ENCODE results near the gene BUB1B. TPM values are rescaled to one million over a fixed set of nuclear protein-coding genes. Genes with fewer than 3 reads are reported as not detected.

Gene BUB1B
- total and polyA plus RNA-seq, 4 donors = 0.08 to 31.1 (median 0.84) TPM

- DNase-seq (ENCODE audit: low spot score) = no peak
- Histone ChIP-seq H3K4me3 (ENCODE audit: low read depth in 1 of 3, low read length in 3 of 3) (no peak overlapping the region), H3K27me3 (ENCODE audit: control insufficient read depth in 4 of 4, insufficient read depth in 4 of 4, low read length in 3 of 4) (no peaks in the 10 kb centered on the region), H3K36me3 (ENCODE audit: control insufficient read depth in 4 of 4, insufficient read depth in 3 of 4, low read depth in 1 of 4, low read length in 3 of 4) (no peaks in the 10 kb centered on the region), H3K9me3 (ENCODE audit: control insufficient read depth in 4 of 4, low read length in 3 of 4) (no peaks in the 10 kb centered on the region), H3K9ac (ENCODE audit: low read depth in 1 of 2, low read length in 2 of 2) (no peak overlapping the region), H3K27ac (ENCODE audit: low read depth in 1 of 2, low read length in 2 of 2) (no peak overlapping the region), H3K4me1 (ENCODE audit: control insufficient read depth in 4 of 4, insufficient read depth in 4 of 4, low read length in 3 of 4) (no peaks in the 10 kb centered on the region)
- TF ChIP-seq RAD21 (IDR thresholded peaks at IDR 0.05) = no peak
- no peak for TF ChIP-seq YY1 (IDR thresholded peaks at IDR 0.05)
- TF ChIP-seq TAF1 (conservative IDR thresholded peaks at IDR 0.05) = no peak
Observed at GRCh38 chr15:40226736-40227135, 65.9 kb downstream of the BUB1B start.

DNA sequence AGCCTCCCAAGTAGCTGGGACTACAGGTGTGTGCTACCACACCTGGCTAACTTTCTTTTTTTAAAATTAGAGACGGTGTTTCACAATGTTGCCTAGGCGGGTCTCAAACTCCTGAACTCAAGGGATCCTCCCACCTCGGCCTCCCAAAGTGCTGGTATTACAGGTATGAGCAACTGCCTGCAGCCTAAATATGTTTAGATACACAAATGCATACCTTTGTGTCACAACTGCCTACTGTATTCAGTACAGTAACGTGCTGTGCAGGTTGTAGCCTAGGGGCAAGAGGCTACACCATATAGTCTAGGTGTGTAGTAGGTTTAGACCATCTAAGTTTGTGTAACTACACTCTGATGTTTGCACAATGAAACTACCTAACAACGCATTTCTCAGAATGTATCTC, 68.4 kb downstream of the BUB1B start:
- H3K4me1 ChIP-seq (ENCODE audit: control insufficient read depth in 4 of 4, insufficient read depth in 4 of 4, low read length in 3 of 4) = no peaks in the 10 kb centered on the region
- no peaks in the 10 kb centered on the region for H3K36me3 ChIP-seq (ENCODE audit: control insufficient read depth in 4 of 4, insufficient read depth in 3 of 4, low read depth in 1 of 4, low read length in 3 of 4)
- no peak overlapping the region for H3K4me3 ChIP-seq (ENCODE audit: low read depth in 1 of 3, low read length in 3 of 3)
- DNase-seq (ENCODE audit: low spot score) = no peak
- TF ChIP-seq, protein P1, sequence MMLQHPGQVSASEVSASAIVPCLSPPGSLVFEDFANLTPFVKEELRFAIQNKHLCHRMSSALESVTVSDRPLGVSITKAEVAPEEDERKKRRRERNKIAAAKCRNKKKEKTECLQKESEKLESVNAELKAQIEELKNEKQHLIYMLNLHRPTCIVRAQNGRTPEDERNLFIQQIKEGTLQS (IDR thresholded peaks at IDR 0.05) = no peak
- TF ChIP-seq FOXA1 (IDR thresholded peaks at IDR 0.05) = no peak
- TF ChIP-seq FOXA2 (IDR thresholded peaks at IDR 0.05) = no peak
- TF ChIP-seq TAF1 (conservative IDR thresholded peaks at IDR 0.05) = no peak
- no peak for TF ChIP-seq REST (IDR thresholded peaks at IDR 0.05)
- TF ChIP-seq HNF4A (conservative IDR thresholded peaks at IDR 0.05) = no peak
- no peak for TF ChIP-seq MAX (IDR thresholded peaks at IDR 0.05)
- H3K27ac ChIP-seq (ENCODE audit: low read depth in 1 of 2, low read length in 2 of 2) = no peak overlapping the region
- no peak overlapping the region for H3K9ac ChIP-seq (ENCODE audit: low read depth in 1 of 2, low read length in 2 of 2)
- no peaks in the 10 kb centered on the region for H3K27me3 ChIP-seq (ENCODE audit: control insufficient read depth in 4 of 4, insufficient read depth in 4 of 4, low read length in 3 of 4)
- H3K9me3 ChIP-seq (ENCODE audit: control insufficient read depth in 4 of 4, low read length in 3 of 4) = no peaks in the 10 kb centered on the region
- 98% methylated on average over 5 of the region's 5 CpGs for WGBS

GRCh38 chr15:40229956-40230355, 69.1 kb downstream of the BUB1B start:
- Histone ChIP-seq H3K4me3 (ENCODE audit: low read depth in 1 of 3, low read length in 3 of 3) (no peak overlapping the region), H3K9ac (ENCODE audit: low read depth in 1 of 2, low read length in 2 of 2) (no peak overlapping the region), H3K27ac (ENCODE audit: low read depth in 1 of 2, low read length in 2 of 2) (no peak overlapping the region), H3K27me3 (ENCODE audit: control insufficient read depth in 4 of 4, insufficient read depth in 4 of 4, low read length in 3 of 4) (no peaks in the 10 kb centered on the region), H3K36me3 (ENCODE audit: control insufficient read depth in 4 of 4, insufficient read depth in 3 of 4, low read depth in 1 of 4, low read length in 3 of 4) (no peaks in the 10 kb centered on the region), H3K4me1 (ENCODE audit: control insufficient read depth in 4 of 4, insufficient read depth in 4 of 4, low read length in 3 of 4) (no peaks in the 10 kb centered on the region), H3K9me3 (ENCODE audit: control insufficient read depth in 4 of 4, low read length in 3 of 4) (no peaks in the 10 kb centered on the region)
- DNase-seq (ENCODE audit: low spot score) = no peak
- 96% methylated on average over 1 of the region's 1 CpG for WGBS
- TF ChIP-seq EGR1 (IDR thresholded peaks at IDR 0.05; ENCODE audit: low read depth in 2 of 2) (no peak), SP1 (IDR thresholded peaks at IDR 0.05) (no peak), RAD21 (IDR thresholded peaks at IDR 0.05) (no peak), CTCF (IDR thresholded peaks at IDR 0.05; ENCODE audit: low read depth, low read length, missing input control) (no peak), TAF1 (conservative IDR thresholded peaks at IDR 0.05) (no peak), MAX (IDR thresholded peaks at IDR 0.05) (no peak), HNF4G (IDR thresholded peaks at IDR 0.05) (no peak), RXRA (IDR thresholded peaks at IDR 0.05) (no peak), REST (IDR thresholded peaks at IDR 0.05) (no peak), GABPA (IDR thresholded peaks at IDR 0.05 in 1 of 2, conservative IDR thresholded peaks at IDR 0.05 in 1 of 2) (no peak), FOXA1 (IDR thresholded peaks at IDR 0.05) (no peak), FOXA2 (IDR thresholded peaks at IDR 0.05) (no peak), HNF4A (conservative IDR thresholded peaks at IDR 0.05) (no peak), YY1 (IDR thresholded peaks at IDR 0.05) (no peak), NR2F2 (IDR thresholded peaks at IDR 0.05) (no peak)
- TF ChIP-seq, protein P1 (IDR thresholded peaks at IDR 0.05) = no peak
